CD8-positive, alpha-beta memory T cell (primary cell): ENCODE results near the gene TJP2. TPM values are rescaled to one million over a fixed set of nuclear protein-coding genes. Genes with fewer than 3 reads are reported as not detected.

Experiments
- CTCF ChIA-PET: fragments of 350-600 bp; sonication (Branson Sonifier 250); formaldehyde crosslinking; loops from one replicate; lab custom pipeline; 2021; ENCODE audit warnings: antibody characterized with exemption; lab: Charles Lee
- POLR2A ChIA-PET: fragments of 350-600 bp; sonication (Branson Sonifier 250); formaldehyde crosslinking; loops from one replicate; lab custom pipeline; 2021; ENCODE audit warnings: antibody characterized with exemption; lab: Charles Lee
- DNase-seq, 5 donors: peaks; one replicate each; pipeline versions ENCODE4 v3.0.0 to v3.0.0-alpha.2; 2020 to 2022; ENCODE audit warnings: mixed read lengths in 1 of 5
- H3K27ac ChIP-seq: one replicate; pipeline ENCODE4 v1.7.0; 2013; ENCODE audit warnings: low read depth, mild to moderate bottlenecking, low read length, moderate library complexity
- H3K27me3 ChIP-seq: 2 replicates; pipeline ENCODE4 v1.7.0; 2013; ENCODE audit warnings: low read length, mild to moderate bottlenecking; ENCODE audit not compliant: insufficient read depth, poor library complexity, severe bottlenecking
- H3K36me3 ChIP-seq: 2 replicates; pipeline ENCODE4 v1.7.0; 2013; ENCODE audit warnings: mild to moderate bottlenecking, low read length, moderate library complexity; ENCODE audit not compliant: insufficient read depth
- H3K4me1 ChIP-seq: 2 replicates; pipeline ENCODE4 v1.7.0; 2013; ENCODE audit warnings: mild to moderate bottlenecking, low read length, moderate library complexity; ENCODE audit not compliant: insufficient read depth
- H3K4me3 ChIP-seq: 2 replicates; pipeline ENCODE4 v1.7.0; 2013; ENCODE audit warnings: mild to moderate bottlenecking, low read length
- H3K9me3 ChIP-seq: 2 replicates; pipeline ENCODE4 v1.7.0; 2013; ENCODE audit warnings: mild to moderate bottlenecking, low read length
- H3K27ac Mint-ChIP-seq, 8 donors: one replicate each; pipeline ENCODE4 v1.8.0; 2020 to 2021; ENCODE audit warnings: mixed read lengths in 8 of 8, mild to moderate bottlenecking in 6 of 8, inconsistent platforms in 3 of 8, moderate library complexity in 3 of 8
- H3K27me3 Mint-ChIP-seq, 2 donors: one replicate each; pipeline ENCODE4 v1.8.0; 2020 to 2021; ENCODE audit warnings: mixed read lengths in 2 of 2, mild to moderate bottlenecking in 1 of 2, moderate library complexity in 1 of 2
- H3K36me3 Mint-ChIP-seq, 3 donors: one replicate each; pipeline ENCODE4 v1.8.0; 2020 to 2021; ENCODE audit warnings: mixed read lengths in 3 of 3, inconsistent platforms in 1 of 3, mild to moderate bottlenecking in 1 of 3
- H3K4me1 Mint-ChIP-seq, 3 donors: one replicate each; pipeline ENCODE4 v1.8.0; 2020 to 2021; ENCODE audit warnings: mixed read lengths in 3 of 3, inconsistent platforms in 1 of 3, mild to moderate bottlenecking in 1 of 3
- H3K4me3 Mint-ChIP-seq, 7 donors: one replicate each; pipeline ENCODE4 v1.8.0; 2020 to 2021; ENCODE audit warnings: mixed read lengths in 7 of 7, mild to moderate bottlenecking in 6 of 7, moderate library complexity in 4 of 7, inconsistent platforms in 2 of 7
- H3K9me3 Mint-ChIP-seq, 5 donors: one replicate each; pipeline ENCODE4 v1.8.0; 2020 to 2022; ENCODE audit warnings: mixed read lengths in 5 of 5, mild to moderate bottlenecking in 3 of 5, moderate library complexity in 2 of 5, inconsistent platforms in 1 of 5
- polyA plus RNA-seq: library from polyadenylated mRNA; unstranded; fragments of 300-500 nt; fragmentation: Illumina TruSeq; gene quantifications from one replicate; pipeline ENCODE4 v1.2.3, GENCODE V29; 2021
- total RNA-seq, 2 experiments: library from RNA; stranded (reverse); gene quantifications; one replicate each; pipeline ENCODE4 v1.2.3, GENCODE V29; 2021

TJP2 gene
- total and polyA plus RNA-seq, 3 experiments from 2014 or later, result 2.1 to 20.8 (median 19.7) TPM

- DNase-seq, result no peak
- Mint-ChIP-seq H3K4me1 (peaks cover 4 to 5% (median 4%) of the 10 kb centered on the region in 3 donors), H3K4me3 (no peak overlapping the region), H3K27ac (no peak overlapping the region), H3K27me3 (peaks cover 0 to 2% of the 10 kb centered on the region in 2 donors), H3K36me3 (no peaks in the 10 kb centered on the region), H3K9me3 (no peaks in the 10 kb centered on the region)
- no peaks in the 10 kb centered on the region for H3K9me3 ChIP-seq
- no peaks in the 10 kb centered on the region for H3K27me3 ChIP-seq
- H3K27ac ChIP-seq, result no peak overlapping the region
- H3K36me3 ChIP-seq, result no peaks in the 10 kb centered on the region
- H3K4me1 ChIP-seq, result peaks cover 3% of the 10 kb centered on the region
- H3K4me3 ChIP-seq, result no peak overlapping the region
- ChIA-PET CTCF (interaction anchor here (4.5 to 6.1 kb wide), 2 partner anchors 139 to 158 kb away, joined by 45 to 54 read pairs; partner anchors contain the start of gene FXN), POLR2A (interaction anchor here (1.4 kb wide), 1 partner anchor 159 kb away, joined by 3 read pairs; no protein-coding TSS in a partner anchor)
These were observed 20.8 kb downstream of the TJP2 start for GRCh38 chr9:69194702-69195418.

- peaks cover 0 to 2% of the 10 kb centered on the region in 2 donors for H3K27me3 Mint-ChIP-seq
- no peak overlapping the region for H3K4me3 Mint-ChIP-seq
- Histone ChIP-seq H3K9me3 (no peaks in the 10 kb centered on the region), H3K4me3 (no peak overlapping the region), H3K4me1 (peaks cover 5% of the 10 kb centered on the region), H3K36me3 (no peaks in the 10 kb centered on the region), H3K27ac (no peak overlapping the region), H3K27me3 (no peaks in the 10 kb centered on the region)
- ChIA-PET POLR2A (interaction anchor here (1.4 kb wide), 1 partner anchor 159 kb away, joined by 3 read pairs; no protein-coding TSS in a partner anchor), CTCF (interaction anchor here (0.6 to 6.1 kb wide), 3 partner anchors 21 to 159 kb away, joined by 3 to 54 read pairs (median 45); partner anchors contain the start of gene FXN)
- peaks cover 9 to 13% (median 11%) of the 10 kb centered on the region in 3 donors for H3K4me1 Mint-ChIP-seq
- no peak for DNase-seq
- H3K27ac Mint-ChIP-seq, result peak overlapping the region in 1 of 8 donors; percentile 33
- H3K36me3 Mint-ChIP-seq, result no peaks in the 10 kb centered on the region
- H3K9me3 Mint-ChIP-seq, result no peaks in the 10 kb centered on the region
These were observed 21.6 kb downstream of the TJP2 start for GRCh38 chr9:69195668-69196067.

GRCh38 chr9:69197687-69198086 is 23.6 kb downstream of the TJP2 start:
- Mint-ChIP-seq H3K4me1 (peaks cover 9 to 15% (median 12%) of the 10 kb centered on the region in 3 donors), H3K27ac (peak overlapping the region in 1 of 8 donors; percentile 83), H3K36me3 (no peaks in the 10 kb centered on the region), H3K27me3 (peaks cover 0 to 3% of the 10 kb centered on the region in 2 donors), H3K4me3 (no peak overlapping the region), H3K9me3 (no peaks in the 10 kb centered on the region)
- H3K4me3 ChIP-seq, result no peak overlapping the region
- H3K36me3 ChIP-seq, result no peaks in the 10 kb centered on the region
- POLR2A ChIA-PET, result no interaction called here
- no peaks in the 10 kb centered on the region for H3K27me3 ChIP-seq
- CTCF ChIA-PET, result no interaction called here
- H3K27ac ChIP-seq, result no peak overlapping the region
- H3K9me3 ChIP-seq, result no peaks in the 10 kb centered on the region
- peaks cover 5% of the 10 kb centered on the region for H3K4me1 ChIP-seq
- no peak for DNase-seq

GRCh38 chr9:69198521-69199220 is 24.6 kb downstream of the TJP2 start:
- DNase-seq, result no peak
- H3K36me3 ChIP-seq, result no peaks in the 10 kb centered on the region
- no peak overlapping the region for H3K4me3 ChIP-seq
- no peak overlapping the region for H3K27ac Mint-ChIP-seq
- peaks cover 5% of the 10 kb centered on the region for H3K4me1 ChIP-seq
- H3K4me3 Mint-ChIP-seq, result no peak overlapping the region
- H3K4me1 Mint-ChIP-seq, result peaks cover 9 to 15% (median 12%) of the 10 kb centered on the region in 3 donors
- H3K27me3 Mint-ChIP-seq, result peaks cover 0 to 3% of the 10 kb centered on the region in 2 donors
- ChIA-PET CTCF (no interaction called here), POLR2A (no interaction called here)
- no peaks in the 10 kb centered on the region for H3K9me3 Mint-ChIP-seq
- no peak overlapping the region for H3K27ac ChIP-seq
- H3K9me3 ChIP-seq, result no peaks in the 10 kb centered on the region
- H3K27me3 ChIP-seq, result no peaks in the 10 kb centered on the region
- no peaks in the 10 kb centered on the region for H3K36me3 Mint-ChIP-seq

GRCh38 chr9:69199769-69200470 is 25.8 kb downstream of the TJP2 start:
- H3K4me3 ChIP-seq, result no peak overlapping the region
- H3K36me3 ChIP-seq, result no peaks in the 10 kb centered on the region
- H3K9me3 Mint-ChIP-seq, result no peaks in the 10 kb centered on the region
- CTCF ChIA-PET, result interaction anchor here (0.6 kb wide), 1 partner anchor 223 kb away, joined by 3 read pairs; no protein-coding TSS in a partner anchor
- peaks cover 0 to 3% of the 10 kb centered on the region in 2 donors for H3K27me3 Mint-ChIP-seq
- peak overlapping the region in 1 of 7 donors; percentile 12 for H3K4me3 Mint-ChIP-seq
- H3K9me3 ChIP-seq, result no peaks in the 10 kb centered on the region
- peaks cover 5% of the 10 kb centered on the region for H3K4me1 ChIP-seq
- peaks cover 9 to 15% (median 12%) of the 10 kb centered on the region in 3 donors for H3K4me1 Mint-ChIP-seq
- DNase-seq, result no peak
- no peaks in the 10 kb centered on the region for H3K27me3 ChIP-seq
- H3K36me3 Mint-ChIP-seq, result no peaks in the 10 kb centered on the region
- POLR2A ChIA-PET, result no interaction called here
- peak overlapping the region in 1 of 8 donors; percentile 14 for H3K27ac Mint-ChIP-seq
- no peak overlapping the region for H3K27ac ChIP-seq

- H3K27me3 ChIP-seq, result no peaks in the 10 kb centered on the region
- H3K27me3 Mint-ChIP-seq, result peaks cover 0 to 5% of the 10 kb centered on the region in 2 donors
- no peak overlapping the region for H3K27ac Mint-ChIP-seq
- no peak overlapping the region for H3K4me3 ChIP-seq
- no peak for DNase-seq
- no peaks in the 10 kb centered on the region for H3K9me3 Mint-ChIP-seq
- ChIA-PET CTCF (interaction anchor here (0.7 kb wide), 1 partner anchor 9 kb away, joined by 3 read pairs; no protein-coding TSS in a partner anchor), POLR2A (no interaction called here)
- H3K4me3 Mint-ChIP-seq, result no peak overlapping the region
- H3K4me1 ChIP-seq, result peaks cover 5% of the 10 kb centered on the region
- H3K36me3 Mint-ChIP-seq, result no peaks in the 10 kb centered on the region
- no peak overlapping the region for H3K27ac ChIP-seq
- H3K9me3 ChIP-seq, result no peaks in the 10 kb centered on the region
- no peaks in the 10 kb centered on the region for H3K36me3 ChIP-seq
- H3K4me1 Mint-ChIP-seq, result peaks cover 9 to 15% (median 12%) of the 10 kb centered on the region in 3 donors
These were observed 28.5 kb downstream of the TJP2 start for GRCh38 chr9:69202556-69202955.

GRCh38 chr9:69204326-69204725 is 30.2 kb downstream of the TJP2 start:
- peaks cover 9 to 15% (median 12%) of the 10 kb centered on the region in 3 donors for H3K4me1 Mint-ChIP-seq
- H3K9me3 ChIP-seq, result no peaks in the 10 kb centered on the region
- ChIA-PET POLR2A (no interaction called here), CTCF (no interaction called here)
- peaks cover 0 to 5% of the 10 kb centered on the region in 2 donors for H3K27me3 Mint-ChIP-seq
- H3K36me3 Mint-ChIP-seq, result no peaks in the 10 kb centered on the region
- no peak overlapping the region for H3K4me3 Mint-ChIP-seq
- DNase-seq, result no peak
- no peak overlapping the region for H3K27ac Mint-ChIP-seq
- no peak overlapping the region for H3K4me3 ChIP-seq
- no peaks in the 10 kb centered on the region for H3K9me3 Mint-ChIP-seq
- no peaks in the 10 kb centered on the region for H3K36me3 ChIP-seq
- H3K27ac ChIP-seq, result peak overlapping the region; percentile 24
- peaks cover 5% of the 10 kb centered on the region for H3K4me1 ChIP-seq
- H3K27me3 ChIP-seq, result no peaks in the 10 kb centered on the region
